HUES64 (cell line): ENCODE results near the gene TNS3.

Experiments
- H3K27ac ChIP-seq: 2 replicates; pipeline ENCODE4 v1.7.0; 2013; ENCODE audit warnings: low read depth, low read length, inconsistent platforms
- H3K27me3 ChIP-seq: 2 replicates; pipeline ENCODE4 v1.6.1; 2013; ENCODE audit warnings: mild to moderate bottlenecking, low read length; ENCODE audit not compliant: insufficient read depth
- H3K36me3 ChIP-seq: 2 replicates; pipeline ENCODE4 v1.6.1; 2013; ENCODE audit warnings: mild to moderate bottlenecking, low read length; ENCODE audit not compliant: insufficient read depth
- H3K4me1 ChIP-seq: 2 replicates; pipeline ENCODE4 v1.6.1; 2013; ENCODE audit warnings: mild to moderate bottlenecking, low read length, moderate library complexity; ENCODE audit not compliant: insufficient read depth
- H3K4me3 ChIP-seq: 2 replicates; pipeline ENCODE4 v1.5.1; 2013; ENCODE audit warnings: mild to moderate bottlenecking, low read length, moderate library complexity
- H3K9ac ChIP-seq: 2 replicates; pipeline ENCODE4 v1.6.1; 2013; ENCODE audit warnings: mild to moderate bottlenecking, low read depth, low read length
- H3K9me3 ChIP-seq: 2 replicates; pipeline ENCODE4 v1.6.1; 2013; ENCODE audit warnings: low read depth, low read length; ENCODE audit not compliant: insufficient read depth
- WGBS: fragments of 150-250, 120-280 bp; methylation state at CpG from one replicate; pipeline ENCODE4 v1.1.7; 2013; ENCODE audit warnings: missing lambda C conversion rate; 5-methylcytosine and 5-hydroxymethylcytosine counted together

TNS3 gene

DNA sequence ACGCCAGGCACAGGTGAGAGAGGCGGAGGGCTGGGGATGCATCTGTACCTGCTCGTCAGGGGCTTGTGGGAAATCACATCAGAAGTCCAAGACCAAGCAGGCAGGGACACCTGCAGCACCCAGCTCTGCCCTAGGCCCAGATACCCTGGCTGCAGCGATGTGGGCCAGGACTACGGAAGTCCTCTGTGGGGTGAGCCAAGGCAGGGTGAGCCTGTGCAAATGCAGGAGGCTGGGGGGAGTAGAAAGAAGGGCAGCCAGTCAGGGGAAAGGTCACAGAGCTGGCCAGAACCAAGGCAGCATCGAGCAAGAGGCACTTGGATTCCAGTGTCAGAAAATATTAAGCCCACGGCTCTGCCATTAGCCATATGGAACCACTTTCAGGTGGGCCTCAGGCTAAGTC is 85.2 kb downstream of the TNS3 start:
- Histone ChIP-seq H3K27ac (no peak overlapping the region), H3K27me3 (no peaks in the 10 kb centered on the region), H3K9me3 (no peaks in the 10 kb centered on the region), H3K9ac (no peak overlapping the region), H3K4me1 (peaks cover 45% of the 10 kb centered on the region), H3K4me3 (no peak overlapping the region), H3K36me3 (no peaks in the 10 kb centered on the region)
- 90% methylated on average over 7 of the region's 7 CpGs for WGBS

DNA sequence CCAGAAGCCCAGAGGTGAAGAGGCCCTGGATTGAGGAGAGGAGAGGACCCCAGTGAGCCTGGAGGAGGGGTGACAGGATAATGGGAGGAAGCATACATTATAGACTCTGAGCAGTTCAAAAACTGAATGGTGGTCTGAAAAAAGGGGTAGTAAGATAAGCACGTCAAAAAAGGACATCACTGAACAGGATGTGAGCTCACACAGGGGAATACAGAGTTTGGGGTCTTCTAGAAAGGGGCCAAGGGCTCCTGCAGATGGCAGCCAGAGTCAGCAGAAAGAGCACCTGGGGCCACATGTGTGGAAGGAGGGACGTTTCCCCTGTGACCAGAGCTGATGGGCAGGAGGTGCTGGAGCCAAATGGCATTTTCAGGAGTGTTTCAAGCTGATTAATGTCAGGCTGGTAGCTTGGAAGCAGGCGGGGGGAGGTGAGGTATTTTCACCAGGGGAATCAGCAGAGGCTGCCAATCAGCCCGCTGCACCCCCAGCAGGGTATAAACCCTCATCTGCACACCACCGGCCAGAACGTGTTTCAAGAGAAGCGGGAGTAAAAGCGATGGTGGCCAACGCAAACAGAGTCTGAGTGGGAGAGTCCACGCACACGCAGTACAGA is 85.8 kb downstream of the TNS3 start:
- Histone ChIP-seq H3K27me3 (no peaks in the 10 kb centered on the region), H3K27ac (no peak overlapping the region), H3K4me1 (peaks cover 45% of the 10 kb centered on the region), H3K9ac (no peak overlapping the region), H3K4me3 (no peak overlapping the region), H3K36me3 (no peaks in the 10 kb centered on the region), H3K9me3 (no peaks in the 10 kb centered on the region)
- 87% methylated on average over 11 of the region's 11 CpGs for WGBS

DNA sequence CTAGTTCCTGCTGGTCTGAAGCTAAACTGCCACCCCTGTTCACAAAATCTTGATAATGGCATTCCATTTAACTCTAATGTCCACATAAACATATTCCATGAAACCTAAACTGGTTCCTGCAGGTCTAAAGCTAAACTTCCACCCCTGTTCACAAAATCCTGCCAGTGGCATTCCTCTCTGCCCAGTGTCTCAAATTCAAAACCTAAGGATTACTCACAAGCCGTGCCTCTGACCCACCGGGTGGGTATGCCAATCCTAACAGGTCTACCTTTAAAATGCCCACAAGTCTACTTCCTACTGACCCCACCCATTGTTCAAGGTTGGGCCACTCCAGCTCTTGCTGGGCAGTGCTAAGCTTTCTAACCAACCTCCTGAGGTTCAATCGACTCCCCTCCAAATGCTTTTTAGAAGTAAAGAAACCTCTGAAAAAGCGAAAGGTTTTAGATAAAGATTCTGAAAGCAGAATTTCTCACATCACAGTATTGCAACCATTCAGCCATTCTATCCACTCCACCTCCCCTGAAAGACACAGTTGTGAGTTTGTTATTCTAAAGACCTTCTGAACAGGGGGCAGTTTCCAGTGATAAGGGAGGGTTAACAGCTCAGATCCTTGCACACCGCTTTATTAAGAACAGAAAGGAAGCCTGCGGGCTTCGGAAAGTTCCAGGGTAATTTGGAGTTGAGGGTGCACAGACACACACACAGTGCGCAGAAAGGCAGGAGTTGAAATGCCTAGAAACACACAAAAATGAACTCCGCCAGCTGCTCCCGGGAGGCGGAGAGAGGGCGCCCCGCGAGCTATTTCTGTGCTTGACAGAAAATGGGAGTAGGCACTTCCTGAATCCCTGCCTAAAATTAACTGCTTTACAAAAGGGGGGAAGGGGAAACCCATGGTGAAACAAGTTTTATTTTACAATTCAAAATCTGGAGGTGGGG is 87.7 kb downstream of the TNS3 start:
- H3K4me1 ChIP-seq, result peaks cover 52% of the 10 kb centered on the region
- H3K9ac ChIP-seq, result no peak overlapping the region
- no peaks in the 10 kb centered on the region for H3K9me3 ChIP-seq
- H3K4me3 ChIP-seq, result no peak overlapping the region
- no peaks in the 10 kb centered on the region for H3K36me3 ChIP-seq
- H3K27me3 ChIP-seq, result no peaks in the 10 kb centered on the region
- no peak overlapping the region for H3K27ac ChIP-seq
- 67% methylated on average over 14 of the region's 14 CpGs for WGBS

DNA sequence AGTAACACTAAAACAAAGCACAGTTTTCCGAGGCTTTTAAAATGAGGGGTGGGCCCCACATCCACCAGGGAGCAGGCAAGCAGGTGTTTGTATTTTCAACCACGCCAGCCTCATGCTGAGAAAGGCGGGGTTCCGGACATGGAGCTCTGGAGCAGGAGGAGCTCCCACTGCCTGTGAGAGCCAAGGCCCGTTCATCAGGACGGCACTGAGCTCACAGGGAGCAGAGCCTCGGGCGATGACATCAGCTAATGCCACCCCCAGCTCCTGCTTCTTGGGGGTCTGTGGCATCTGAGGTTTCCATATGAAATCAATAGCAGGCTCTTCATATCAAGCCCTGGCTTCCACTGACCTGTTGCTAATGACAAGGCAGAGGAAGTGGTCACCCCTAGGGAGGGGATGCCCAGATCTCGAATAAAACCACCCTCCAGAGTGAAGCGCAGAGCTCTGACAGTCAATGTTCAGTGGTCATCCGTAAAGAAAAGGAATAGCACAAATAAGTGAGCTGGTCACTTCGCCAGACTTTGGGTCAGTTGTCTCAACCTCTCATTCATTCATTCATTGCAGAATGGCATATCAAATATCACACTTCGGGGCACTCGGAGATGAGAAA is 89.1 kb downstream of the TNS3 start:
- Histone ChIP-seq H3K9me3 (no peaks in the 10 kb centered on the region), H3K27ac (no peak overlapping the region), H3K27me3 (no peaks in the 10 kb centered on the region), H3K4me1 (peaks cover 66% of the 10 kb centered on the region), H3K4me3 (no peak overlapping the region), H3K36me3 (no peaks in the 10 kb centered on the region), H3K9ac (no peak overlapping the region)
- 53% methylated on average over 14 of the region's 14 CpGs for WGBS

DNA sequence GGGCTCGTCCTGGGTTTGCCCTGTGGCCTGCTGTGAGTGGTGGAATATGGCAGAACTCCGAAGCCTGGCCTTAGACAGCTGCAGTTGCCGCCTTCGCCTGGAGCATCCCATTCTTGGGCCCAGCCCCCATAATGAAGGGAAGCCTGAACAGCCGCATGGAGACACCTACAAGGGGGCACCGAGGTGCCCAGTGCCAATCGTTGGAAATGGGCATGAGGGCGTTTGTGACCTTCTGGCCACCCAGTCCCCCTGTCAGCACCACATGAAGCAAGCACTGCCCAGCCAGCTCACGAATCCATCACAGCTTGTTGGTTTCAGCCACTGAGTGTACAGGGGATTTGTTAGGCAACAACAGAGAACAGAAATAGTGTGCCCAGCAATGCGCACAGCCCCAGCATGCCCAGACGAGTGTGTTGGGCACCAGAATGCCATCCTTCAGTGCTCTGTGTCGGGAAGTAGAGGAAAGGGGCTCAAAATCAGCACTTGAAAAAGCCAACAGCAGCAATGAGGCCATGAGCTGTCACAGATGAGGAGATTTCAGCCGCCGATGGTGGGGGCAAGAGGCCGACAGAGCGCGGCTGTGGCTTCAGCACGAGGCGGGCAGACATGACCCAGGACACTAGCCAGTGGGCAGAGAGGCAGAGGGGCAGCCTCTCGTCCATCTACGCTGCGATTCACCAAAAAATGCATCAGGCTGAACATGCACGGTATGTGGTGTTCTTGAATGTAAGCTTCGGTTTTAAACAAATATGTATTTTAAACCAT is 91.2 kb downstream of the TNS3 start:
- Histone ChIP-seq H3K4me1 (peaks cover 57% of the 10 kb centered on the region), H3K36me3 (no peaks in the 10 kb centered on the region; the same call in 1 of the 2 replicates), H3K27me3 (no peaks in the 10 kb centered on the region), H3K9ac (no peak overlapping the region), H3K27ac (no peak overlapping the region), H3K9me3 (no peaks in the 10 kb centered on the region), H3K4me3 (no peak overlapping the region)
- WGBS, result 93% methylated on average over 22 of the region's 24 CpGs

DNA sequence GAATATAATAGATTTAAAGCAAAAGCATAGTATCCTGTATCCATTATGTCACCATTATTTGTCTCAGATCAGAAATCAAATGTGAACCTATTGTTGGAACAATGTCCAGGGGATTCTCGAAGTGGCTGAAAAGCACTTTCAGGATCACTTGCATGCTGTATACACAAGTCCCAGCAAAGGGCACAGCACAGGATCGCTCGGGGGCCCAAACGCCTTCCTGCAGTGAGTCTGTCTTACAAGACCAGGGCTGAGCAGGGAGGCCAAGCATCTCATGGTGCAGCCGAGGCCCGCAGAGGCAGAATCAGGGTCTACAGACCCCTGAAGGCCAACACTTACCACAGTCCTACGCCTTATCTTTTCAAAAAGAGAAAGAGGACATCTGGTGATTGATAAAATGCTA is 92.3 kb downstream of the TNS3 start:
- Histone ChIP-seq H3K4me3 (no peak overlapping the region), H3K9ac (no peak overlapping the region), H3K36me3 (no peaks in the 10 kb centered on the region; the same call in 1 of the 2 replicates), H3K4me1 (peaks cover 48% of the 10 kb centered on the region), H3K27ac (no peak overlapping the region), H3K9me3 (no peaks in the 10 kb centered on the region), H3K27me3 (0 out of 2 replicates have a peak, but pooled peaks cover under 1% of the 10 kb centered on the region)
- WGBS, result 71% methylated on average over 6 of the region's 7 CpGs

DNA sequence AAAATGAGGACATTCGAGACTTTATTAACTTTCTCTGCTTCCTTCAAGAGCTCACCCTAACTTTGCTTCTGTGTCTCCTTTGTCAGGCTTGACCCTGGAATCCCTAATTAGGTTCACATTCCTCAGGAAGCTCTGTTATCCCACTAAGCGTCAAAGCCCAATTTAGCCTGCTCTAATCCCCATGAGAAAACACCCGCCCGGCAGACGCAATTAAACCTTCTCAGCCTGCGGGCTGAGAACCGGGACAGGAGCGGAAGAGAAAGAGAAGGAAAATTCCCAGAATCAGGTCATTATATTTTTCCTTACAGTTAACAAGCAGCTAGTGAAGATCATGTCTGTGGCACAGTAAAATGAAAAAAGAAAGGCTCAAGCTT is 93.0 kb downstream of the TNS3 start:
- Histone ChIP-seq H3K27me3 (0 out of 2 replicates have a peak, but pooled peaks cover 7% of the 10 kb centered on the region), H3K4me1 (peaks cover 42% of the 10 kb centered on the region), H3K4me3 (no peak overlapping the region), H3K9me3 (no peaks in the 10 kb centered on the region), H3K9ac (no peak overlapping the region), H3K27ac (peak overlapping the region; percentile 46), H3K36me3 (no peaks in the 10 kb centered on the region; the same call in 1 of the 2 replicates)
- 43% methylated on average over 7 of the region's 8 CpGs for WGBS

DNA sequence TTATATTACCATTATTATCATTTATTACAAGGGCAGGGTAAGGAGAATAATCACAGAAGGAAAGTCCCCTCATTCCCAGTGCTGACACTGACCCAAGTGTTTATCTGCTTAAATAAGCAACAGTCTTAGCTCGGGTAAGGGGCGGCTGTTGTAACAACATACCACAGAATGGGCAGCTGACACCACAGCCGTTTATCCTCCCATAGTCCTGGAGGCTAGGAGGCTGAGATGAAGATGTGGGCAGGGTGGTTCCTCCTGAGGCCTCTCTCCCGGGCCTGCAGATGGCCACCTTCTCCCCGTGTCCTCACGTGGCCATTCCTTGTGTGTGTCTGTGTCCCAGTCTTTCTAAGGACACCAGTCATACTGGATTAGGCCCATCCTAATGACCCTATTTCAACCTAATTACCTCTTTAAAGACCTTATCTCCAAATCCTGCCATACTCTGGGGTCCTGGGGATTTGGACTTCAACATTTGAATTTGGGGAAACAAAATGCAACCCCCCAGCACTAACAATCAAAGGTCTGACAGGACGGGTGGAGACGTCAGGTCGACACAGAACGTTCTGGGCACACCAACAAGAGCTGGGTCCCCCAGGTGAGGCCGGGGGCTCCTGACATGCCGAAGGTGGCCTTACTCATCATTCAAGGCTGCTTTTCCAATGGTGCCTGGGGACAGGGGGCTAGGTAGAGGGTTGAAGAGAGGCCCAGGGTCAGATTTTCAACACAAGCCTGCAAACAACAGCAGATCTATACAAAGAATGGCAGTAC is 93.5 kb downstream of the TNS3 start:
- H3K9ac ChIP-seq, result no peak overlapping the region
- WGBS, result 86% methylated on average over 12 of the region's 12 CpGs
- H3K27ac ChIP-seq, result peak overlapping the region; percentile 46
- H3K4me3 ChIP-seq, result no peak overlapping the region
- H3K36me3 ChIP-seq, result no peaks in the 10 kb centered on the region; the same call in 1 of the 2 replicates
- H3K4me1 ChIP-seq, result peaks cover 41% of the 10 kb centered on the region
- peaks cover 13% of the 10 kb centered on the region for H3K27me3 ChIP-seq
- no peaks in the 10 kb centered on the region for H3K9me3 ChIP-seq

DNA sequence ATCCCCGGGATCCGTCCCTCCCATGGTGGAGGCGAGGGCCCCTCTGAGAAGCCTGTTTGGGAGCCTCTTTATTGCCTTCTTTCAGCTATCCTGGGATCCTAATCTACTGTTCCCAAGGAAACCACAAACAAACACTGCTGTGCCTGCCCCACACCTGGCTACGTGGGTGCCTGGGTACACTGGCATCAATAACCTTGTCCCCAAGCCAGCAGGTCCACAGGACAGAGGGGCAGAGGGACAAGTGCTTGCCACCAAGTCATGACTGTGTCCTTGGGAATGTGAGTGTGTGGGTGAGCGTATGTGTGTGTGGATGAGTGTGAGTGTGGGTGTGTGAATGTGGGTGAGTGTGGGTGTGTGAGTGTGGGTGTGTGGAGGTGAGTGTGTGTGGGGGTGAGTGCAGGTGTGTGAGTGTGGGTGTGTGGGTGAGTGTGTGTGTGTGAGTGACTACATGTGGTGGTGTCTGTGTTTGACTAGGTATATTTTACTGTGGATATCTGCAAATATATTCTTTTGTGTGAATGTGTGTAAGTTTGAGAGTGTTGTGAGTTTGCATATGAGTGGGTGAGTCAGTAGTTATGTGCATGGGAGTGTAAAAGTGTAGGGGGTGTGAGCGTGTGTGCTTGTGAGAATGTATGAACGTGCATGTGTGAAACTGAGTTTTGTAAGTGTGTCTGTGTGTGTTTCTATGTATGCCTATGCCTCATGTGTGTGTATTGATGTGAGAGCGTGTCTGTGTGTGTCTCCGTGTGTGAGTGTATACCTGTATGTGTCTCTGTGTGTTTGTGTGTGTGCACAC is 96.1 kb downstream of the TNS3 start:
- 91% methylated on average over 9 of the region's 9 CpGs for WGBS
- Histone ChIP-seq H3K9ac (no peak overlapping the region), H3K4me1 (peaks cover 38% of the 10 kb centered on the region), H3K4me3 (no peak overlapping the region), H3K27ac (no peak overlapping the region), H3K27me3 (peaks cover 34% of the 10 kb centered on the region), H3K9me3 (no peaks in the 10 kb centered on the region), H3K36me3 (no peaks in the 10 kb centered on the region; the same call in 1 of the 2 replicates)
